ENCODE measurements around the gene NAV3. TPM values are rescaled to one million over a fixed set of nuclear protein-coding genes. Genes with fewer than 3 reads are reported as not detected.

NAV3 gene
- total RNA-seq: not detected

DNA sequence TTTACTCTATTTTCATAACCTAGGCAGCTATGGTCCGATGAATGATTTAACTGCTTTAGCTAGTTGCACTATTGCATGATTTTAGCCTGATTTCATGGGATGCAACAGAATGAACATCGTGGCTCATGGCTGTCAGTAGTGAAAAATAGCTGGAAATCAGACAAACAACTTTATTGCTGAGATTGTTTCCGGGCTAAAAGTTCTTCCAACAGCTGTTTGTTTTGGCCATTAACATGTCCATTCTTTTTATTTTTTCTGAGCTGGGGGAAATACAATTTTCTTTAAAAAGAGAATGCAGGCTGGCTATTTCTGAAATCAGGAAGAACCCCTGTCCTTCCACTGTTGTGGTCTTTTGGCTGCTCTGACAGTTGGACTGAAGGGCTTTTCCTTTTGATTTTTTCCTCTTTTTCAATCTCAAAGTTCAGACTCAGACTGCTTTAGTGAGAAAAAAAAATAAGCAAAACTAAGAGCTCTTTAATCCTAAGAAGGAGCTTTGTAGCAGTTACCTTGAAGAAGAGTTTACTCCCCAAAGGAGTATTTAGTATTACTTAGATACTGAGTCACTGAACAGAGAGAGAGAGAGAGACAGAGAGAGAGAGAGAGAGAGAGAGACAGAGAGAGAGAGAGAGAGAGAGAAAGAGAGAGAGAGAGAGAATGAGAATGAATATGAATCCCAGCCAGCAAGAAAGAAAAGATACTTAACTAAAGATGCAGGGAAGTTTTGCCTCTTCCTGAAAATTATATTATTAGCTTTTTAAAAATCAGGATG lies at the start of gene NAV3:
Gene NAV3 (plus strand): TSS at position 312 of the 769 bp plus-strand sequence. CDS start 568 bp downstream, outside the sequence.
- POLR2A ChIA-PET: no interaction called here
- H3K4me3 Mint-ChIP-seq: no peak within 1 kb of the TSS
- ATAC-seq (ENCODE audit: low read depth) (no peak), DNase-seq (no peak)
- no peaks in the 10 kb centered on the region for H3K4me1 Mint-ChIP-seq
- no peaks in the 10 kb centered on the region for H3K9me3 Mint-ChIP-seq
- H3K27ac Mint-ChIP-seq: no peak within 1 kb of the TSS
- no peaks in the 10 kb centered on the region for H3K27me3 Mint-ChIP-seq
- H3K36me3 Mint-ChIP-seq: no peaks in the 10 kb centered on the region

- no peak overlapping the region for H3K4me3 Mint-ChIP-seq
- H3K9me3 Mint-ChIP-seq: no peaks in the 10 kb centered on the region
- no peaks in the 10 kb centered on the region for H3K36me3 Mint-ChIP-seq
- no peak overlapping the region for H3K27ac Mint-ChIP-seq
- H3K4me1 Mint-ChIP-seq: no peaks in the 10 kb centered on the region
- no peak for ATAC-seq (ENCODE audit: low read depth)
- H3K27me3 Mint-ChIP-seq: no peaks in the 10 kb centered on the region
- no peak for DNase-seq
- POLR2A ChIA-PET: no interaction called here
Observed at GRCh38 chr12:77782034-77782433, 48.7 kb upstream of the NAV3 start.

- Mint-ChIP-seq H3K9me3 (no peaks in the 10 kb centered on the region), H3K27me3 (no peaks in the 10 kb centered on the region), H3K27ac (no peak overlapping the region), H3K36me3 (no peaks in the 10 kb centered on the region), H3K4me1 (no peaks in the 10 kb centered on the region), H3K4me3 (no peak overlapping the region)
- ATAC-seq (ENCODE audit: low read depth) (no peak), DNase-seq (no peak)
- POLR2A ChIA-PET: no interaction called here
Observed at GRCh38 chr12:77782766-77783165, 47.9 kb upstream of the NAV3 start.

DNA sequence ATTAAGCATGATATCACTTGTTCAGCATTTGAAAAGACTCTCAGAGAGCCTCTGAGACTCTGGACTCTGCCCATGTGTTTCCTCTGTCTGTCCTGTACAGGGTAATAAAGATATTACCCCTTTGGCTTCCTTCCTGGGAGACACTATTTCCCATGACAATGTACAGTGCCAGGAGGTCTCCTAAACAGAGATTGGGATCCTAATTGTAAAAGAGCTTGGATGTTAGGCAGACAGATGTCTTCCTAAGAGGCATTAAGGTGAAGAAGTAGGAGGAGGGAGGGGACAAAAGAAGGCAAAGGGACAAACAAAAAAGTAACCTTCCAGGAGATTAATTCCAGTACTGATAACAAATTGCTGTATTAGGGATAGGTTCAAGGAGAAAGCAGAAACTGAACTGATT lies 45.5 kb upstream of the NAV3 start:
- peaks cover under 1% of the 10 kb centered on the region for H3K9me3 Mint-ChIP-seq
- ATAC-seq (ENCODE audit: low read depth): no peak
- H3K4me3 Mint-ChIP-seq: no peak overlapping the region
- POLR2A ChIA-PET: no interaction called here
- H3K27me3 Mint-ChIP-seq: no peaks in the 10 kb centered on the region
- DNase-seq: no peak
- no peaks in the 10 kb centered on the region for H3K4me1 Mint-ChIP-seq
- H3K36me3 Mint-ChIP-seq: no peaks in the 10 kb centered on the region
- no peak overlapping the region for H3K27ac Mint-ChIP-seq

- POLR2A ChIA-PET: no interaction called here
- DNase-seq (no peak), ATAC-seq (ENCODE audit: low read depth) (no peak)
- Mint-ChIP-seq H3K4me1 (no peaks in the 10 kb centered on the region), H3K4me3 (no peak overlapping the region), H3K27ac (no peak overlapping the region), H3K27me3 (no peaks in the 10 kb centered on the region), H3K36me3 (no peaks in the 10 kb centered on the region), H3K9me3 (peaks cover 2% of the 10 kb centered on the region)
Observed at GRCh38 chr12:77786675-77787074, 44.0 kb upstream of the NAV3 start.

DNA sequence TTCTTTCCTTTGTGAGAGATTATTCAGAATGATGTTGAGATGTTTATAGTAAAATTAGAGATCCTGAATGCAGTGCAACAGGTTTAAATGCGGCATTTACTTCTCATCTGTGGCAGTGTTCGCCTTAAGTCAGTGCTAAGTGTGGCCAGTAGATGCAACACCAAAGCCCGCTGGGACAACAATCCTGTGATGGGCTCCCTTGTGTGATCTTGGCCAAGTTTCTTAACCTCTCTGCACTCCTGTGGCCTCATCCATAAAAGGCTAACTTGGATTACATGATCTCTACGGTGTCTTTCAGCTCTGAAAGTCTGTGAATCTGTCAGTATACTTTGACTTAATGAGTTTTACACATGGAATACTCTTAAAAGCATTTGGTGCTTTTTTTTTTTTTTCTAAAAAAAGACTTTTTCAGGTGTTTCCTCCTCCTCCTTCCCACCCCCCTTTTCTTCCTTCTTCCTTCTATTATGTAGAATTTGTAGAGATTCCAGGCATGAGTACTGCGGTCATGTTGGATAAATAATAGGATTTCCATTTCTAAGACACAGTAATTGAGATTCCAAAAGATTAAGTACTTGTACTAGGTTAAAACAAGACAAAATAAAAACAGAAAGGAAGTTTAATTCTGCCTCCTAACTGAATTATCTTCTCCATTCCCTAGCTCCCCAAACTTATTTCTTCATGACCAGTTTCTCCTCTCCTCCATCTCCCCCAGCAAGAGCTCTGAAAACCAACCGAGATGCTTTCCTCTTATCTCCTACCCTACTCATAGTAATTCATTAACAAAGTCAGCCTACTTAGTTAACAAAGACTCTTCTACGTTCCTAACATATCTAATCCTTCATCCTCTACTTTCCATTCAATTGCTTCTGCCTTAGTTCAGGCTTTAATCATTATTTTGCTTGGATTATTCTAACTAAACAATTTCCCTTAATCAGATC lies 42.2 kb upstream of the NAV3 start:
- Mint-ChIP-seq H3K36me3 (no peaks in the 10 kb centered on the region), H3K4me3 (no peak overlapping the region), H3K27me3 (no peaks in the 10 kb centered on the region), H3K4me1 (no peaks in the 10 kb centered on the region), H3K27ac (no peak overlapping the region), H3K9me3 (peaks cover 2% of the 10 kb centered on the region)
- no peak for ATAC-seq (ENCODE audit: low read depth)
- POLR2A ChIA-PET: no interaction called here
- no peak for DNase-seq

- DNase-seq: no peak
- Mint-ChIP-seq H3K27me3 (no peaks in the 10 kb centered on the region), H3K36me3 (no peaks in the 10 kb centered on the region), H3K4me3 (no peak overlapping the region), H3K27ac (no peak overlapping the region), H3K4me1 (no peaks in the 10 kb centered on the region), H3K9me3 (no peaks in the 10 kb centered on the region)
- POLR2A ChIA-PET: no interaction called here
- ATAC-seq (ENCODE audit: low read depth): no peak
Observed at GRCh38 chr12:77795699-77796098, 35.0 kb upstream of the NAV3 start.

- POLR2A ChIA-PET: no interaction called here
- no peak for DNase-seq
- peaks cover 2% of the 10 kb centered on the region for H3K9me3 Mint-ChIP-seq
- no peak overlapping the region for H3K4me3 Mint-ChIP-seq
- no peak overlapping the region for H3K27ac Mint-ChIP-seq
- no peaks in the 10 kb centered on the region for H3K27me3 Mint-ChIP-seq
- ATAC-seq (ENCODE audit: low read depth): no peak
- H3K4me1 Mint-ChIP-seq: no peaks in the 10 kb centered on the region
- H3K36me3 Mint-ChIP-seq: no peaks in the 10 kb centered on the region
Observed at GRCh38 chr12:77796775-77797174, 33.9 kb upstream of the NAV3 start.

- Mint-ChIP-seq H3K27ac (no peak overlapping the region), H3K27me3 (no peaks in the 10 kb centered on the region), H3K36me3 (no peaks in the 10 kb centered on the region), H3K4me3 (no peak overlapping the region), H3K9me3 (peaks cover 19% of the 10 kb centered on the region), H3K4me1 (no peaks in the 10 kb centered on the region)
- DNase-seq: no peak
- POLR2A ChIA-PET: no interaction called here
- ATAC-seq (ENCODE audit: low read depth): no peak
Observed at GRCh38 chr12:77800501-77800900, 30.2 kb upstream of the NAV3 start.

GRCh38 chr12:77808534-77808933 lies 22.2 kb upstream of the NAV3 start:
- no peaks in the 10 kb centered on the region for H3K36me3 Mint-ChIP-seq
- H3K9me3 Mint-ChIP-seq: peaks cover 15% of the 10 kb centered on the region
- no peaks in the 10 kb centered on the region for H3K4me1 Mint-ChIP-seq

GRCh38 chr12:77813558-77813957 lies 17.1 kb upstream of the NAV3 start:
- DNase-seq: no peak
- no peaks in the 10 kb centered on the region for H3K36me3 Mint-ChIP-seq
- H3K27ac Mint-ChIP-seq: no peak overlapping the region
- POLR2A ChIA-PET: no interaction called here
- no peak for ATAC-seq (ENCODE audit: low read depth)
- H3K9me3 Mint-ChIP-seq: peaks cover 2% of the 10 kb centered on the region
- H3K27me3 Mint-ChIP-seq: no peaks in the 10 kb centered on the region
- no peaks in the 10 kb centered on the region for H3K4me1 Mint-ChIP-seq
- no peak overlapping the region for H3K4me3 Mint-ChIP-seq

More at GRCh38 chr12:77808534-77808933, 22.2 kb upstream of the NAV3 start:
- no peak for ATAC-seq (ENCODE audit: low read depth)
- DNase-seq: no peak
- no peaks in the 10 kb centered on the region for H3K27me3 Mint-ChIP-seq
- POLR2A ChIA-PET: no interaction called here
- H3K4me3 Mint-ChIP-seq: no peak overlapping the region
- no peak overlapping the region for H3K27ac Mint-ChIP-seq

DNA sequence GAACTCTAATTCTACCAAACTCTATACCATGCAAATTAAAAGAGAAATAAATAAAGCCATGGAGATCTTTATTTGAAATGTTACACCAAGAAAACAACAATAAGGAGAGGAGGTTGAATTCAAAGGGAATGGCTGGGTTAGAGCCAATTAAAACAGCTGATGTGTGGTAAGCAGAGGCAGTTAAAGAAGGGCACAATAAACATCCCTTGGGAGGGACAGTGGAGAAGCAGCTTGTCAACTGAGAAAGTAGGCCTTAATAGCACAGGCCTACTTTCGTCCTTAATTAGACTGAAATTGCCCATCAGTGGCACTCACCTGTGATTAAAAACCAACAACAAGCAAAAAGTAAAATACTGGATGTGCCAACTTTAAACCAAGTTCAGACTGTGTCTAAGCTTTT lies 16.3 kb upstream of the NAV3 start:
- H3K36me3 Mint-ChIP-seq: no peaks in the 10 kb centered on the region
- no peaks in the 10 kb centered on the region for H3K4me1 Mint-ChIP-seq
- POLR2A ChIA-PET: no interaction called here
- no peaks in the 10 kb centered on the region for H3K27me3 Mint-ChIP-seq
- no peak overlapping the region for H3K27ac Mint-ChIP-seq
- peaks cover 2% of the 10 kb centered on the region for H3K9me3 Mint-ChIP-seq
- ATAC-seq (ENCODE audit: low read depth) (no peak), DNase-seq (no peak)
- no peak overlapping the region for H3K4me3 Mint-ChIP-seq

DNA sequence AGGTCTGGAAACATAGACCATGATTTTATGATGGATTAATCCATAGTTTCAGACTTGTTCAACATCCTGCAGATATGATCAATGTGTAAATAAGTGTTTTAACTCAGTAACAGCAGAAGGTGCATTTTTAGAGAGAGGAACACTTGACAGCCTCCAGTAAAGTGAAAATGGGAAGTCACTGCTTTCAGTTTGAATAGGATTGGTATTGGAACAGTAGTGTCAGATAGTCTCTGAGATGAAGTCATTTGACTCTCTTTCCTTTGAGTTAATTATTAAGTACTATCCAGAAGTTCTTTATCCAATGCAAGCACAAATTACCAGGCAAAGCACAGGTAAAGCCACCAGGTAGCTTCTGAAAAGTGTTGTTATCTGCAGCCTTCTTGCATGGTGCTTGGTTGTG lies 14.5 kb upstream of the NAV3 start:
- DNase-seq (no peak), ATAC-seq (ENCODE audit: low read depth) (no peak)
- H3K27ac Mint-ChIP-seq: no peak overlapping the region
- no peaks in the 10 kb centered on the region for H3K9me3 Mint-ChIP-seq
- H3K36me3 Mint-ChIP-seq: no peaks in the 10 kb centered on the region
- POLR2A ChIA-PET: no interaction called here
- no peak overlapping the region for H3K4me3 Mint-ChIP-seq
- no peaks in the 10 kb centered on the region for H3K27me3 Mint-ChIP-seq
- no peaks in the 10 kb centered on the region for H3K4me1 Mint-ChIP-seq

GRCh38 chr12:77817276-77817675 lies 13.4 kb upstream of the NAV3 start:
- no peak overlapping the region for H3K27ac Mint-ChIP-seq
- POLR2A ChIA-PET: no interaction called here
- ATAC-seq (ENCODE audit: low read depth) (no peak), DNase-seq (no peak)
- H3K4me1 Mint-ChIP-seq: no peaks in the 10 kb centered on the region
- no peaks in the 10 kb centered on the region for H3K36me3 Mint-ChIP-seq
- H3K9me3 Mint-ChIP-seq: no peaks in the 10 kb centered on the region
- H3K27me3 Mint-ChIP-seq: no peaks in the 10 kb centered on the region
- no peak overlapping the region for H3K4me3 Mint-ChIP-seq
